H1 (cell line): ENCODE results near the gene SCO2. TPM values are rescaled to one million over a fixed set of nuclear protein-coding genes. Genes with fewer than 3 reads are reported as not detected.

Source experiments
- CTCF ChIA-PET: fragments of 300-600 bp; sonication (Branson Sonifier 250); formaldehyde crosslinking; loops from one replicate; lab custom pipeline; 2021; ENCODE audit not compliant: partially characterized antibody; lab: Charles Lee
- POLR2A ChIA-PET: fragments of 300-600 bp; sonication (Branson Sonifier 250); formaldehyde crosslinking; loops from one replicate; lab custom pipeline; 2021; ENCODE audit warnings: inconsistent platforms; ENCODE audit not compliant: partially characterized antibody; lab: Charles Lee
- DNase-seq, 2 experiments: peaks; one replicate each; pipeline versions ENCODE4 v3.0.0 to v3.0.0-alpha.2; 2010 to 2022; ENCODE audit warnings: low spot score in 2 of 2, low read depth in 1 of 2, mixed read lengths in 1 of 2
- FAIRE-seq: peaks from 2 replicates; lab custom pipeline; 2011; peaks lifted over from hg19 to GRCh38; lab: Jason Lieb, UNC
- H2AFZ ChIP-seq: 2 replicates; pipeline ENCODE4 v1.8.1; 2012; ENCODE audit warnings: low read length, inconsistent platforms
- H2AK5ac ChIP-seq: 2 replicates; pipeline ENCODE4 v1.6.1; 2013; ENCODE audit warnings: low read depth, low read length
- H2BK120ac ChIP-seq: replicated peaks from 2 replicates; pipeline ENCODE3; 2013; ENCODE audit warnings: low read depth, low read length, inconsistent platforms
- H2BK12ac ChIP-seq: 2 replicates; pipeline ENCODE4 v1.6.1; 2013; ENCODE audit warnings: low read depth, low read length
- H2BK15ac ChIP-seq: 2 replicates; pipeline ENCODE4 v1.6.1; 2013; ENCODE audit warnings: low read length
- H2BK20ac ChIP-seq: 2 replicates; pipeline ENCODE4 v1.6.1; 2013; ENCODE audit warnings: low read length
- H2BK5ac ChIP-seq: 2 replicates; pipeline ENCODE4 v1.6.1; 2013; ENCODE audit warnings: low read depth, low read length
- H3K14ac ChIP-seq: 2 replicates; pipeline ENCODE4 v1.6.1; 2013; ENCODE audit warnings: inconsistent platforms; ENCODE audit not compliant: insufficient read length
- H3K18ac ChIP-seq: 2 replicates; pipeline ENCODE4 v1.6.1; 2013; ENCODE audit warnings: low read length; ENCODE audit errors: extremely low read depth
- H3K23ac ChIP-seq: 2 replicates; pipeline ENCODE4 v1.6.1; 2013; ENCODE audit warnings: inconsistent platforms; ENCODE audit not compliant: insufficient read length
- H3K23me2 ChIP-seq: 2 replicates; pipeline ENCODE4 v1.6.1; 2013; ENCODE audit warnings: low read depth, low read length
- H3K27ac ChIP-seq: 2 replicates; pipeline ENCODE4 v1.6.1; 2011; ENCODE audit warnings: low read depth, low read length, inconsistent platforms
- H3K27me3 ChIP-seq, 4 experiments: replicated peaks in 1 of 4; 1 replicate in 1 of 4; 2 replicates in 3 of 4; pipeline versions ENCODE4 v1.6.1 to v1.8.1; 2011 to 2013; ENCODE audit warnings: low read length in 3 of 4, mild to moderate bottlenecking in 3 of 4, inconsistent platforms in 2 of 4, mixed read lengths in 2 of 4, moderate library complexity in 1 of 4; ENCODE audit not compliant: control insufficient read depth in 3 of 4, insufficient read depth in 3 of 4; ENCODE audit errors: extremely low read depth in 1 of 4
- H3K36me3 ChIP-seq, 4 experiments: 2 replicates each; pipeline versions ENCODE4 v1.6.1 to v1.8.1; 2011 to 2013; ENCODE audit warnings: mild to moderate bottlenecking in 4 of 4, low read length in 3 of 4, moderate library complexity in 2 of 4, control low read depth in 1 of 4, inconsistent platforms in 1 of 4; ENCODE audit not compliant: insufficient read depth in 4 of 4, control insufficient read depth in 2 of 4
- H3K4ac ChIP-seq: replicated peaks from 2 replicates; pipeline ENCODE3; 2013; ENCODE audit warnings: low read length, low read depth, mixed read lengths, inconsistent platforms; ENCODE audit not compliant: insufficient read length
- H3K4me1 ChIP-seq, 4 experiments: replicated peaks in 1 of 4; 1 replicate in 1 of 4; 2 replicates in 3 of 4; pipeline versions ENCODE4 v1.6.1 to v1.8.1; 2011 to 2013; ENCODE audit warnings: low read length in 3 of 4, inconsistent platforms in 2 of 4, mixed read lengths in 1 of 4; ENCODE audit not compliant: insufficient read depth in 4 of 4, control insufficient read depth in 3 of 4
- H3K4me2 ChIP-seq, 2 experiments: 2 replicates each; pipeline versions ENCODE4 v1.6.1 to v1.8.1; 2011 to 2013; ENCODE audit warnings: low read depth in 2 of 2, low read length in 2 of 2, control low read depth in 1 of 2, inconsistent platforms in 1 of 2, mild to moderate bottlenecking in 1 of 2; ENCODE audit not compliant: insufficient read depth in 1 of 2
- H3K4me3 ChIP-seq, 4 experiments: fragments of 200-600, 300-600 bp in 1 of 4; sonication (generic), shearing (Covaris generic), sonication (Bioruptor Twin) in 1 of 4; 2 replicates each; pipeline versions ENCODE4 v1.5.1 to v1.8.1; 2011 to 2016; ENCODE audit warnings: low read length in 4 of 4, low read depth in 3 of 4, control low read depth in 2 of 4, inconsistent platforms in 2 of 4, mild to moderate bottlenecking in 2 of 4, mixed read lengths in 1 of 4, moderate library complexity in 1 of 4; ENCODE audit not compliant: insufficient read depth in 2 of 4; ENCODE audit errors: extremely low read depth in 1 of 4
- H3K56ac ChIP-seq: replicated peaks from 2 replicates; pipeline ENCODE3; 2013; ENCODE audit warnings: low read depth, mild to moderate bottlenecking, mixed read lengths, low read length, inconsistent platforms; ENCODE audit not compliant: insufficient read length
- H3K79me1 ChIP-seq: 2 replicates; pipeline ENCODE4 v1.6.1; 2013; ENCODE audit warnings: low read depth, low read length, control low read depth
- H3K79me2 ChIP-seq, 2 experiments: 2 replicates each; pipeline versions ENCODE4 v1.6.1 to v1.8.1; 2012 to 2013; ENCODE audit warnings: low read length in 2 of 2, mild to moderate bottlenecking in 2 of 2, inconsistent platforms in 1 of 2; ENCODE audit not compliant: insufficient read depth in 2 of 2, control insufficient read depth in 1 of 2
- H3K9ac ChIP-seq, 4 experiments: replicated peaks in 1 of 4; 1 replicate in 1 of 4; 2 replicates in 3 of 4; pipeline versions ENCODE4 v1.6.1 to v1.8.1; 2011 to 2013; ENCODE audit warnings: low read depth in 3 of 4, low read length in 3 of 4, control low read depth in 2 of 4, mild to moderate bottlenecking in 2 of 4, moderate library complexity in 2 of 4, inconsistent platforms in 1 of 4; ENCODE audit errors: extremely low read depth in 1 of 4
- H3K9me3 ChIP-seq, 2 experiments: 2 replicates each; pipeline versions ENCODE4 v1.6.1 to v1.8.1; 2012 to 2013; ENCODE audit warnings: mild to moderate bottlenecking in 2 of 2, moderate library complexity in 2 of 2, control low read depth in 1 of 2, inconsistent platforms in 1 of 2, low read depth in 1 of 2, low read length in 1 of 2, mixed read lengths in 1 of 2; ENCODE audit not compliant: insufficient read depth in 2 of 2
- H4K20me1 ChIP-seq, 2 experiments: replicated peaks in 1 of 2; 2 replicates each; pipeline versions ENCODE3 to v1.8.1; 2011 to 2013; ENCODE audit warnings: inconsistent platforms in 2 of 2, low read length in 2 of 2, mild to moderate bottlenecking in 1 of 2; ENCODE audit not compliant: insufficient read depth in 2 of 2, control insufficient read depth in 1 of 2
- H4K5ac ChIP-seq: 2 replicates; pipeline ENCODE4 v1.6.1; 2013; ENCODE audit warnings: low read length, low read depth, mixed read lengths, inconsistent platforms; ENCODE audit not compliant: insufficient read length
- H4K8ac ChIP-seq: 2 replicates; pipeline ENCODE4 v1.8.0; 2013; ENCODE audit warnings: mild to moderate bottlenecking, moderate library complexity, low read length, inconsistent platforms; ENCODE audit not compliant: insufficient read depth; ENCODE audit errors: extremely low read depth
- H4K91ac ChIP-seq: replicated peaks from 2 replicates; pipeline ENCODE3; 2013; ENCODE audit warnings: low read length, mixed read lengths, inconsistent platforms; ENCODE audit not compliant: insufficient read length
- EGR1 ChIP-seq: IDR thresholded peaks from 2 replicates; pipeline ENCODE4 v1.6.1; 2011; ENCODE audit warnings: low read depth, low read length, borderline replicate concordance
- EZH2 ChIP-seq: fragments of 200-600 bp; sonication (generic); IDR thresholded peaks from 2 replicates; pipeline ENCODE4 v1.7.1; 2012; ENCODE audit warnings: low read depth, mild to moderate bottlenecking, moderate library complexity, low read length, inconsistent platforms; ENCODE audit not compliant: severe bottlenecking
- GABPA ChIP-seq: IDR thresholded peaks from 2 replicates; pipeline ENCODE4 v1.6.1; 2011; ENCODE audit warnings: mild to moderate bottlenecking, low read length, moderate library complexity, borderline replicate concordance; ENCODE audit not compliant: insufficient read depth
- KDM1A ChIP-seq: fragments of 200-600, 300-600 bp; sonication (generic); IDR thresholded peaks from 2 replicates; pipeline ENCODE4 v1.7.1; 2016; ENCODE audit warnings: mild to moderate bottlenecking, low read length, borderline replicate concordance
- NANOG ChIP-seq: IDR thresholded peaks from 2 replicates; pipeline ENCODE4 v1.6.1; 2011; ENCODE audit warnings: low read length, low read depth, mild to moderate bottlenecking, inconsistent platforms; ENCODE audit not compliant: insufficient read depth, poor library complexity, severe bottlenecking
- POU5F1 ChIP-seq: IDR thresholded peaks from 2 replicates; pipeline ENCODE4 v1.6.1; 2011; ENCODE audit warnings: low read depth, mild to moderate bottlenecking, low read length, moderate library complexity
- SP1 ChIP-seq: IDR thresholded peaks from 2 replicates; pipeline ENCODE4 v1.6.1; 2011; ENCODE audit warnings: low read depth, low read length
- USF2 ChIP-seq: IDR thresholded peaks from 2 replicates; pipeline ENCODE4 v1.6.1; 2011; ENCODE audit warnings: low read length, improper control_type of control experiment
- WGBS, 2 experiments: shearing (Covaris generic) in 1 of 2; methylation state at CpG; one replicate each; pipeline versions ENCODE4 v1.1.6 to v1.1.7; 2013 to 2015; ENCODE audit warnings: low lambda C conversion rate in 2 of 2, mixed read lengths in 2 of 2, inconsistent platforms in 1 of 2, low coverage in 1 of 2, missing lambda C conversion rate in 1 of 2; ENCODE audit not compliant: insufficient replicate concordance in 2 of 2, insufficient coverage in 1 of 2, insufficient read length in 1 of 2; ENCODE audit errors: extremely low coverage in 1 of 2, missing lambda C conversion rate in 1 of 2; 5-methylcytosine and 5-hydroxymethylcytosine counted together
- polyA plus RNA-seq, 7 experiments: library from polyadenylated mRNA; depleted of rRNA in 3 of 7; stranded (reverse) in 5 of 7; unstranded in 2 of 7; fragments of >200 nt in 5 of 7; fragments of 200-250 nt in 2 of 7; gene quantifications; 1 replicate in 5 of 7; 2 replicates in 1 of 7; 4 replicates in 1 of 7; pipeline versions ENCODE4 v1.2.1 to v1.2.3, GENCODE V29; 2011 to 2013; ENCODE audit warnings: missing spikeins in 2 of 7, mixed read lengths in 2 of 7
- total RNA-seq: library from RNA; stranded (reverse); fragmentation: NEBNext Ultra II Directional; extraction: Animal tissue kit (Norgen Biotek cat#: 25700); gene quantifications from 2 replicates; pipeline ENCODE4 v1.2.1, GENCODE V29; 2021
- TF ChIP-seq, protein P1 (sequence below): IDR thresholded peaks from 2 replicates; pipeline ENCODE4 v1.6.1; 2012; ENCODE audit warnings: low read length, inconsistent platforms

Gene SCO2
- total and polyA plus RNA-seq, 2 of the 8 experiments (the other 6 are each of a cell fraction or from before 2014, with no cell fraction given): 2.0 TPM; not detected in 1

DNA sequence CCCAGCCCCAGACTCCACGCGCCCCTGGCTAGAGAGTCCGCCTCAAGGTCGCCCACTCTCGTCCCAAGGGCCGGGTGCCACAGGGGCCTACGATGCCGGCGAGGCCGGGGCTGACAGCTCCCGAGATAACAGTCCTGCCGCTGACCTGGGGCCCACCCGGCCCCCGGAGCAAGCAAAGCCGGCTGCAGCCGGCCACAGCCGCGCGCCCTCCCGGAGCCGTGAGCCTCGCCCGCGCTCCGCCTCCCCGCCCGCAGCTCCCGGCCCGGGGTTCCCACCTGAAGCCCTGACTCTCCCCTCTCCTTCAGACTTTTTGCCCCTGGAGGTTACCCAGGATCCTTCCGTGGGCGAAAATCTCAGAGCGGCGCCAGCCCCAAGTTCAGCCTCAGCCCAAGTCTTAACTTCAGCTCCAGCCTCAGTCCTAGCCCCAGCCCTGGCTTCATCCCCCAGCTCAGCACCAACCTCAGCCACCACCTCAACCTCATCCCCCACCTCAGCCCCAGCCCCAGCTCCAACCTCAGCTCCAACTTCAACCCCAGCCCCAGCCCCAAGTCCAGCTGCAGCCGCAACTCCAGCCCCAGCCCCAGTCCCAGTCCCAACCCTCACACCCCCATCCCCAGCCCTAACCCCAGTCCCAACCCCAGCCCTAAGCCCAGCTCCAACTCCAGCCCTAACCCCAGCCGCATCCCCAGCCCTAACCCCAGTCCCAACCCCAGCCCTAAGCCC lies 22.0 kb upstream of the SCO2 start:
- no peak for FAIRE-seq
- TF ChIP-seq POU5F1: no peak
- TF ChIP-seq EGR1: no peak
- TF ChIP-seq GABPA: no peak
- TF ChIP-seq EZH2: no peak
- TF ChIP-seq NANOG: no peak
- TF ChIP-seq KDM1A: no peak
- TF ChIP-seq, protein P1, sequence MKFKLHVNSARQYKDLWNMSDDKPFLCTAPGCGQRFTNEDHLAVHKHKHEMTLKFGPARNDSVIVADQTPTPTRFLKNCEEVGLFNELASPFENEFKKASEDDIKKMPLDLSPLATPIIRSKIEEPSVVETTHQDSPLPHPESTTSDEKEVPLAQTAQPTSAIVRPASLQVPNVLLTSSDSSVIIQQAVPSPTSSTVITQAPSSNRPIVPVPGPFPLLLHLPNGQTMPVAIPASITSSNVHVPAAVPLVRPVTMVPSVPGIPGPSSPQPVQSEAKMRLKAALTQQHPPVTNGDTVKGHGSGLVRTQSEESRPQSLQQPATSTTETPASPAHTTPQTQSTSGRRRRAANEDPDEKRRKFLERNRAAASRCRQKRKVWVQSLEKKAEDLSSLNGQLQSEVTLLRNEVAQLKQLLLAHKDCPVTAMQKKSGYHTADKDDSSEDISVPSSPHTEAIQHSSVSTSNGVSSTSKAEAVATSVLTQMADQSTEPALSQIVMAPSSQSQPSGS: no peak
- no peak for TF ChIP-seq USF2
- TF ChIP-seq SP1: no peak

More for the DNA sequence above, 22.0 kb upstream of the SCO2 start:
- Histone ChIP-seq H3K79me1 (no peaks in the 10 kb centered on the region), H3K4me3 (no peak overlapping the region), H2BK20ac (no peak overlapping the region), H2AFZ (no peak overlapping the region), H3K27me3 (peaks cover 0 to 13% (median 7%) of the 10 kb centered on the region in 4 experiments; a peak in 5 of 7 replicates), H2BK12ac (no peak overlapping the region), H3K23me2 (no peaks in the 10 kb centered on the region), H3K4me1 (peaks cover 0 to 5% (median 1%) of the 10 kb centered on the region in 4 experiments; a peak in 2 of 7 replicates), H4K20me1 (no peaks in the 10 kb centered on the region), H4K91ac (no peak overlapping the region), H3K23ac (no peak overlapping the region), H3K56ac (no peak overlapping the region), H3K4me2 (no peak overlapping the region), H4K8ac (no peak overlapping the region; the same call in 1 of the 2 replicates), H2AK5ac (no peak overlapping the region), H3K27ac (no peak overlapping the region), H3K18ac (no peak overlapping the region), H3K14ac (no peak overlapping the region), H3K4ac (no peak overlapping the region), H3K9ac (no peak overlapping the region), H2BK15ac (no peak overlapping the region), H3K79me2 (no peaks in the 10 kb centered on the region), H2BK5ac (no peak overlapping the region; the same call in 1 of the 2 replicates), H2BK120ac (no peak overlapping the region), H4K5ac (no peak overlapping the region), H3K36me3 (no peaks in the 10 kb centered on the region), H3K9me3 (no peaks in the 10 kb centered on the region)
- POLR2A ChIA-PET: interaction anchor here (1.1 kb wide), 1 partner anchor 22 kb away, joined by 4 read pairs; the partner anchor contains the start of gene SCO2
- WGBS, 2 experiments: 88% methylated on average over 21 of the region's 35 CpGs; no CpG with 5 or more reads in 1 of the 2 experiments
- CTCF ChIA-PET: interaction anchor here (0.7 to 2.5 kb wide), 12 partner anchors 9 to 336 kb away, joined by 3 to 9 read pairs (median 4); partner anchors contain the start of genes SCO2 and SYCE3
- DNase-seq: no peak
